IMR-90 (cell line): ENCODE measurements around the gene ICAM5. TPM values are rescaled to one million over a fixed set of nuclear protein-coding genes. Genes with fewer than 3 reads are reported as not detected.

Experiments
- ATAC-seq: fragments of 200-7000 bp; cut with Tn5 transposase; 2 replicates; pipeline ENCODE4 v1.9.1; 2020; ENCODE audit warnings: low read depth, mild to moderate bottlenecking, moderate library complexity
- BruUV-seq: library from RNA; stranded (reverse); fragments of 400-500 nt; replicated peaks from 2 replicates; lab custom pipeline; 2021; lab: Mats Ljungman, UMichigan
- CTCF ChIA-PET: fragments of 300-600 bp; formaldehyde crosslinking; extraction: SDS; loops from one replicate; lab custom pipeline; 2021; ENCODE audit warnings: antibody characterized with exemption; lab: Yijun Ruan, JAX
- POLR2A ChIA-PET: fragments of 300-600 bp; sonication (Branson Sonifier 250); formaldehyde crosslinking; loops from one replicate; lab custom pipeline; 2022; ENCODE audit warnings: antibody characterized with exemption; ENCODE audit not compliant: unreplicated experiment; lab: Charles Lee
- DNase-seq: peaks from one replicate; pipeline ENCODE4 v3.0.0; 2013
- H2AFZ ChIP-seq: replicated peaks from 2 replicates; pipeline ENCODE3; 2013; ENCODE audit warnings: low read length, mild to moderate bottlenecking; ENCODE audit not compliant: poor library complexity
- H2AK5ac ChIP-seq: 2 replicates; pipeline ENCODE4 v1.6.1; 2013; ENCODE audit warnings: low read depth, low read length, inconsistent platforms
- H2AK9ac ChIP-seq: replicated peaks from 2 replicates; pipeline ENCODE3; 2013; ENCODE audit warnings: mild to moderate bottlenecking, low read depth, low read length, moderate library complexity; ENCODE audit not compliant: poor library complexity
- H2BK120ac ChIP-seq: 2 replicates; pipeline ENCODE4 v1.6.1; 2013; ENCODE audit warnings: low read depth, low read length, inconsistent platforms
- H2BK15ac ChIP-seq: 3 replicates; pipeline ENCODE4 v1.6.1; 2013; ENCODE audit warnings: low read depth, low read length, inconsistent platforms
- H2BK20ac ChIP-seq: 2 replicates; pipeline ENCODE4 v1.6.1; 2013; ENCODE audit warnings: low read depth, mild to moderate bottlenecking, inconsistent platforms, low read length, moderate library complexity
- H2BK5ac ChIP-seq: 2 replicates; pipeline ENCODE4 v1.6.1; 2013; ENCODE audit warnings: mild to moderate bottlenecking, low read depth, low read length, inconsistent platforms; ENCODE audit not compliant: poor library complexity, severe bottlenecking
- H3K14ac ChIP-seq: replicated peaks from 2 replicates; pipeline ENCODE4 v1.6.1; 2013; ENCODE audit warnings: low read depth, low read length, inconsistent platforms
- H3K18ac ChIP-seq: 2 replicates; pipeline ENCODE4 v1.6.1; 2013; ENCODE audit warnings: low read depth, low read length, control low read depth
- H3K23ac ChIP-seq: 2 replicates; pipeline ENCODE4 v1.6.1; 2013; ENCODE audit warnings: low read depth, low read length, inconsistent platforms
- H3K27ac ChIP-seq: 2 replicates; pipeline ENCODE4 v1.5.1; 2013; ENCODE audit warnings: mild to moderate bottlenecking, control low read depth, low read length; ENCODE audit not compliant: insufficient read depth
- H3K27me3 ChIP-seq: 2 replicates; pipeline ENCODE4 v1.6.1; 2013; ENCODE audit warnings: low read length; ENCODE audit not compliant: control insufficient read depth, insufficient read depth
- H3K36me3 ChIP-seq: 2 replicates; pipeline ENCODE4 v1.6.1; 2013; ENCODE audit warnings: low read length, mixed read lengths; ENCODE audit not compliant: control insufficient read depth, insufficient read depth
- H3K4ac ChIP-seq: 2 replicates; pipeline ENCODE4 v1.6.1; 2013; ENCODE audit warnings: low read depth, low read length, inconsistent platforms
- H3K4me1 ChIP-seq: 2 replicates; pipeline ENCODE4 v1.6.1; 2013; ENCODE audit warnings: low read length, mixed read lengths; ENCODE audit not compliant: control insufficient read depth, insufficient read depth
- H3K4me2 ChIP-seq: 2 replicates; pipeline ENCODE4 v1.6.1; 2013; ENCODE audit warnings: low read depth, mild to moderate bottlenecking, control low read depth, low read length, moderate library complexity
- H3K4me3 ChIP-seq: 2 replicates; pipeline ENCODE4 v1.5.1; 2013; ENCODE audit warnings: low read depth, mild to moderate bottlenecking, control low read depth, low read length, moderate library complexity; ENCODE audit not compliant: insufficient read depth
- H3K56ac ChIP-seq: 2 replicates; pipeline ENCODE4 v1.6.1; 2013; ENCODE audit warnings: low read length, inconsistent platforms; ENCODE audit not compliant: insufficient read depth; ENCODE audit errors: extremely low read depth
- H3K79me1 ChIP-seq, 2 experiments: 2 replicates each; pipeline ENCODE4 v1.6.1; 2013; ENCODE audit warnings: low read length in 2 of 2, inconsistent platforms in 1 of 2, low read depth in 1 of 2
- H3K9ac ChIP-seq: 2 replicates; pipeline ENCODE4 v1.6.1; 2013; ENCODE audit warnings: low read depth, low read length, control low read depth
- H3K9me1 ChIP-seq: 2 replicates; pipeline ENCODE4 v1.6.1; 2013; ENCODE audit warnings: low read length, inconsistent platforms; ENCODE audit not compliant: insufficient read depth
- H3K9me3 ChIP-seq: 2 replicates; pipeline ENCODE4 v1.6.1; 2013; ENCODE audit warnings: low read length; ENCODE audit not compliant: control insufficient read depth, insufficient read depth
- H4K20me1 ChIP-seq: 2 replicates; pipeline ENCODE4 v1.6.1; 2013; ENCODE audit warnings: low read length, inconsistent platforms; ENCODE audit not compliant: insufficient read depth
- H4K5ac ChIP-seq: 2 replicates; pipeline ENCODE4 v1.6.1; 2013; ENCODE audit warnings: mild to moderate bottlenecking, low read depth, low read length, control low read depth
- H4K8ac ChIP-seq, 2 experiments: 2 replicates each; pipeline ENCODE4 v1.6.1; 2013; ENCODE audit warnings: low read depth in 2 of 2, low read length in 2 of 2, control low read depth in 1 of 2, inconsistent platforms in 1 of 2
- H4K91ac ChIP-seq: 2 replicates; pipeline ENCODE4 v1.6.1; 2013; ENCODE audit warnings: low read depth, low read length, inconsistent platforms; ENCODE audit not compliant: insufficient read depth
- MAZ ChIP-seq: IDR thresholded peaks from 2 replicates; pipeline ENCODE4 v1.6.1; 2012; ENCODE audit warnings: low read depth, mild to moderate bottlenecking, low read length, improper control_type of control experiment, moderate library complexity, borderline replicate concordance
- RAD21 ChIP-seq: IDR thresholded peaks from 2 replicates; pipeline ENCODE4 v1.6.1; 2012; ENCODE audit warnings: low read length, improper control_type of control experiment
- RFX5 ChIP-seq: IDR thresholded peaks from 2 replicates; pipeline ENCODE4 v1.8.0; 2012; ENCODE audit warnings: low read depth, mild to moderate bottlenecking, low read length, moderate library complexity
- SMC3 ChIP-seq: fragments of 150-350 bp; IDR thresholded peaks from 2 replicates; pipeline ENCODE4 v1.6.1; 2016; ENCODE audit warnings: low read depth, mild to moderate bottlenecking, antibody characterized with exemption, low read length, moderate library complexity
- WGBS, 2 experiments: methylation state at CpG; one replicate each; pipeline versions ENCODE4 v1.1.5 to v1.1.7; 2013; ENCODE audit warnings: missing lambda C conversion rate in 2 of 2; ENCODE audit not compliant: insufficient read length in 1 of 2; ENCODE audit errors: extremely low coverage in 2 of 2; 5-methylcytosine and 5-hydroxymethylcytosine counted together
- dilution Hi-C: fragments of 300-500 bp; cut with HindIII; formaldehyde crosslinking; loops from one replicate; pipeline ENCODE4 v1.14.3; 2018; ENCODE audit warnings: low sequenced_read_pairs; ENCODE audit not compliant: unreplicated experiment
- in situ Hi-C: fragments of 300-500 bp; cut with MboI; formaldehyde crosslinking; loops from 3 replicates; pipeline ENCODE4 v1.14.3; 2019; ENCODE audit warnings: low sequenced_read_pairs, inconsistent platforms, mixed read lengths
- intact Hi-C: fragments of 100-400 bp; cut with micrococcal nuclease; formaldehyde crosslinking; loops from 2 replicates; pipeline ENCODE4 v1.10.0; 2022
- polyA plus RNA-seq, 3 experiments: library from polyadenylated mRNA; depleted of rRNA; stranded (reverse); fragments of >200 nt; gene quantifications; 2 replicates each; pipeline ENCODE4 v1.2.3, GENCODE V29; 2012; ENCODE audit warnings: low replicate concordance in 1 of 3
- total RNA-seq: library from RNA; depleted of rRNA; stranded (reverse); fragments of >200 nt; gene quantifications from 2 replicates; pipeline ENCODE4 v1.2.3, GENCODE V29; 2012

The ICAM5 gene
- total and polyA plus RNA-seq, 2 of the 4 experiments (the other 2 are of a cell fraction): 3.0 to 23.9 TPM

DNA sequence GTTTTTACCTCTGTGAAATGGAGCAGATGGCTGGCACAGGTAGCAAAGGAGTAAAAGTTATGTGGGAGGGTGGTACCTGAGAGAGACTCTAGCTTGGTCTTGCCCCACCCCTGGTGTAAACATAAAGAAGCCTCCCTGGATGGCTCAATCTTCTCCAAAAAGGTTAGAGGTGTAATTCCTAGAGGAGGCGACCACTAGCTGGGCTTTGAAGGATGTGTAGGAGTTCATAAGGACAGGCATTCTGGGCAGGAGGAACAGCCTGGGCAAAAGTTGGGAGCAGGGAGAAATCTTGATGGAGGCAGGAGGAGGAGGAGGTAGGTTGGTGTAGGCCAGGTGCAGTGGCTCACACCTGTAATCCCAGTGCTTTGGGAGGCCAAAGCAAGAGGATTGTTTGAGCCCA lies 10.8 kb upstream of the ICAM5 start:
- CTCF ChIA-PET: no interaction called here
- no peak overlapping the region for H2AFZ ChIP-seq
- no peak overlapping the region for H4K91ac ChIP-seq
- TF ChIP-seq MAZ (no peak), RAD21 (no peak), SMC3 (no peak), RFX5 (no peak)
- peaks cover 5% of the 10 kb centered on the region; the same call in 1 of the 2 replicates for H3K9me1 ChIP-seq
- H3K4me1 ChIP-seq: peaks cover 5% of the 10 kb centered on the region
- H3K4me2 ChIP-seq: no peak overlapping the region
- DNase-seq: no peak
- no CpG with 5 or more reads among the region's 1 CpG for WGBS, 2 experiments
- no peaks in the 10 kb centered on the region for H3K9me3 ChIP-seq
- H3K79me1 ChIP-seq: no peaks in the 10 kb centered on the region
- no peak overlapping the region for H2BK120ac ChIP-seq
- no peak overlapping the region for H2BK15ac ChIP-seq
- H3K27ac ChIP-seq: no peak overlapping the region
- intact Hi-C loops (no loop called here), dilution Hi-C loops (no loop called here), in situ Hi-C loops (no loop called here)
- H3K9ac ChIP-seq: no peak overlapping the region
- ATAC-seq: no peak
- H2AK9ac ChIP-seq: no peak overlapping the region
- H3K23ac ChIP-seq: no peak overlapping the region
- no peak overlapping the region for H2BK20ac ChIP-seq
- H4K5ac ChIP-seq: no peak overlapping the region
- H4K20me1 ChIP-seq: no peaks in the 10 kb centered on the region
- no peaks in the 10 kb centered on the region for H3K36me3 ChIP-seq
- H3K56ac ChIP-seq: no peak overlapping the region
- no peak overlapping the region for H2BK5ac ChIP-seq
- H3K18ac ChIP-seq: no peak overlapping the region
- H3K4me3 ChIP-seq: no peak overlapping the region
- H4K8ac ChIP-seq: no peak overlapping the region
- BruUV-seq: no TSS peak
- H2AK5ac ChIP-seq: no peak overlapping the region
- POLR2A ChIA-PET: no interaction called here
- H3K14ac ChIP-seq: no peak overlapping the region
- H3K27me3 ChIP-seq: no peaks in the 10 kb centered on the region
- H3K4ac ChIP-seq: no peak overlapping the region
